ACHN (cell line): ENCODE data around the gene GJA4.
"Not testable (repeated sequence)": the region's sequence is repeated elsewhere in the genome, so short reads cannot be mapped to it uniquely, and the experiment has no call there.

Experiments
- DNase-seq: peaks from one replicate; pipeline ENCODE4 v3.0.0-alpha.2; 2015
- in situ Hi-C: cut with HindIII; loops from 2 replicates; pipeline ENCODE4 v1.10.0; 2017; ENCODE audit warnings: low sequenced_read_pairs, low pct_ligation_motif_present, low pct_unique_long_range_greater_than_20kb

Gene GJA4

DNA sequence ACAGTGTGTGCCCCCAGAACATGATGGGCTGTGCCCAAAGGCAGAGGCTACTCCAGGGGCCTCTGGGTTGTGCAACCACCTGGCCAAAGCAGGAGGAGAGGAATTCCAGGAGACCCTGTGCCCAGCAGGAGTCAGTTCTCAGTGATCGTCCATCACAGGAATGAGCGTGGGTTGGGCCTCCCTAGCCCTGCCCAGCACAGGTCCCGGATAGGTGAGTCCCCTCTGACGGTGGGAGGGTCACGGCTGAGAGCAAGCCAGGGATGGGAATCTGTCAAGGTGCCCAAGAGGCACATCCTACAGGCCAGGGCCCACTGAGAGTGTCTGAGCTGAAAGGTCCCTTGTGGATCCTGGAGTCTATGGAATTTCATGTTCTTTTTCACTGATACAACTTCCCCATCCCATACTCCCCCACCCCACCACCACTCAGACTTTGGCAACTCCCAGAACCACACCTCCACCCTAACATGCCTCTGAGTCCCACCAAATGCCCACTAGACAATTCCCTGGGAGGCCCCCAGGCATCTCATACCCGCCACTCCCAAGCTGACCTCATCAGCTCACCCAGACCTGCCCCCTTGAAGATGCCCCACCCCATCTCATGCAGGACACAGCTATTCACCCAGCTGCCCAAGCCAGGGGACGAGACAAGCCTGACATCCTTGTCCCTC, 30.2 kb upstream of the GJA4 start:
- no peak for DNase-seq
- in situ Hi-C loops = no loop called here

- peak; percentile 62 for DNase-seq
- in situ Hi-C loops = no loop called here
Observed at GRCh38 chr1:34763142-34763781, 29.5 kb upstream of the GJA4 start.

DNA sequence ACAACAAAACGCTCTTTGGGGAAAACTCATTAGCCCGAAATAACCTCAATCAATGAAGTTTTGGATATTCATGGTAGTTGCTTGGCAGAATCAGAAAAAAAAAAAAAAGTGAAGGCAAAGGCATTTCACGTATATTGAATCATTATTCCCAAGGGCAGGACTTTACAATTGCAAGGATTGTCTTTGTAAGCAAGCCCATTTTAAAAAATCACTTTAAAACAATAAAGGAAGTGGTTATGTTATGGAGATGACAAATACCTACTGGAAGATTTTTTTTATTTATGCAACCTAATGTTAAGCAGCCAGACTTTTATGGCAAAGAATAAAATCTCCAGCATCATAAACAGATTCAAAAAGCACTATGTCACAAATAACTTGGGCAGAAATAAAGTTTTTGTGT, 23.9 kb upstream of the GJA4 start:
- no peak for DNase-seq
- in situ Hi-C loops = no loop called here

DNA sequence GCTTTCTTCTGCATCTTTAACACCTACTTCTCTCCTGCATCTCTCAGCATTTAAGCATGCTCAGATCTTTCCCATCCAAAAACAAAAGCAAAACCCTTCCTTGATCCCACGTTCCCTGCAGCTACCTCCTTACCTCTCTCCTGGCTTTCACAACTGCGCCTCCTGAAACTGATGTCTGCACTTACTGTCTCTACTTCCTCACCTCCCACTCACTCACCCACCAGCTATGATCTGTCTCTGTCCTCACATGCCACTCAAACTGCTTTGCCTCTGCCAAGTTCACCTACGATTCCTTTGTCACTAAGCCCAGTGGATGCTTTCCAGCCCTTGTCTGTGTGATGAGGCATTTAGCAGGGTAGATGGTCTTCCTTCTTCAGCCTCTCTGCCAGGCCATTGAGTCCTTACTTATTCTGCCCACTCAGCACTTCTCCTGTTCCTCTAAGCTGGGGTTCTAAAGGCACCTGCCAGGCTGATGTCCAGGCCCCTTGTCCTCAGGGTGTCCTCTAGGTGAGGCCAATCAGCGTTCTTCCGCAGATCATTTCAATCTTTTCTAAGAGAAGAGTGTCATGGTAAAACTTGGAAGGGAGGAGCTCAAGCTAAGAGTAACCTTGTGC, 21.8 kb upstream of the GJA4 start:
- DNase-seq = no peak
- in situ Hi-C loops = no loop called here

DNA sequence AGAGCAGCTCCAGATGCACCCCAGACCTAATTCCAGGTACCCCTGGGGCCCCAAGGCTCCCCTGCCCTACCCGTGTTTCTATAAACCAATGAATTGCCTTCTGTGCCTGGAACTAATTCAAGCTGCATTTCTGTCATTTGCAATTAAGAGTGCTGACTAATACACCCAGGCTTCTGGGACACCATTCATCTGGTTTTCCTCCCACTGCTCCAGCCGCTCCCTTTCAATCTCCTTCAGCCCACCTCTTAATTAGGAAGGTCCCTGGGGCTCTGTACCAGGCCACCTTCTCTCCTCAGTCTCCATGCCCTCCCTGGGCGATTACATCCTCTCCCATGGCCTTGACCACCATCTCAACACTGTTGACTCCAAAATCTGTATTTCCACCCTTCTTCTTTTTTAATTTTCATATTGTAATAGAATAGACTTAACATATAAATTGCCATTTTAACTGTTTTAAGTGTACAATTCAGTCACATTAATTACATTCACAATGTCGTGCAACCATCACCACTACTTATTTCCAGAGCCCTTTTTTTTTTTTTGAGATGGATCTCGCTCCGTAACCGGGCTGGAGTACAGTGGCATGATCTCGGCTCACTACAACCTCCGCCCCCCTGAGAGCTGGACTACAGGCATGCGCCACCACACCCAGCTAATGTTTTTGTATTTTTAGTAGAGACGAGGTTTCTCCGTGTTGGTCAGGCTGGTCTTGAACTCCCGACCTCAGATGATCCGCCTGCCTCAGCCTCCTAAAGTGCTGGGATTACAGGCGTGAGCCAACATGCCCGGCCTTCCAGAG, 21.0 kb upstream of the GJA4 start:
- in situ Hi-C loops = no loop called here
- no peak for DNase-seq

GRCh38 chr1:34773114-34773513, 19.7 kb upstream of the GJA4 start:
- DNase-seq, in situ Hi-C loops: not testable (repeated sequence)

DNA sequence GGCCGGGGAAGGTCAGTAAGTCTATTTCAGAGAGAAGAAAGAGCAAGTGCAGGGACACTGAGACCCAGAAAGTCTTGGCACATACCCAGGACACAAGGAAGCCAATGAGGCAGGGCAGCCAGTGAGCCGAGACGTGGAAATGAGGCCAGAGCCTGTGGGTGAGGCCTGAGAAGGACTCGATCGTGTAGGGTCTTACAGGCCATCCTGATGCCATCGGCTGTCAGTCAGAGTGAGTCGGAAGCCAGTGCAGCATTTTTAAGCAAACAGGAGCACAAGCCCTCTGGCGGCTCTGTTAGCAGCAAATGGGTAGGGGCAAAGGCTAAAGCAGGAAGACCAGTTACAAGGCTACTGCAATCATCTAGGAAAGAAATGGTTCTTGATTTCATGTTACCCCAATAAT, 17.8 kb upstream of the GJA4 start:
- no peak for DNase-seq

DNA sequence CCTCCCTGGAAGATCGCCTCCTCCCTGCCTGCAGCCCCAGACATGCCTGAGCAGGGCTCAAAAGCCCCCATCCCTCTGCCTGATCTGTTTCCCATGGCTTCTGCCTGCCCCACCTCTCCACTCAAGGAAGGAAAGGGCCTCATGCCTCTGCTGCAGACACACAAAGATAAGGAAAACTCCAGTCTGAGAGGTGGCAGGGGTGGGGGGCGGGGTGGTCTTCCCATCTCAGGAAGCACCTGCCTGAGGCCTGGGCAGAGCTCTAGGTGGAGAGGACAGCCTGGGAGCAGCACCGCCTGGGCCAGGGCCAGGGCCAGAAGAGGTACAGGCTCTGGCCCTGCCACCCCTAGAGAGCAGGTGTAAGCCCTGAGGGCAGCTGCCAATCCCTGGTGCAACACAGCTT, 15.9 kb upstream of the GJA4 start:
- no peak for DNase-seq

More for the DNA sequence above, 17.8 kb upstream of the GJA4 start:
- in situ Hi-C loops = no loop called here

GRCh38 chr1:34777519-34778321, 15.1 kb upstream of the GJA4 start:
- no peak for DNase-seq

More for the DNA sequence above, 15.9 kb upstream of the GJA4 start:
- in situ Hi-C loops = no loop called here

GRCh38 chr1:34778381-34778780, 14.4 kb upstream of the GJA4 start:
- in situ Hi-C loops = no loop called here
- no peak for DNase-seq

More at GRCh38 chr1:34777519-34778321, 15.1 kb upstream of the GJA4 start:
- in situ Hi-C loops = no loop called here

DNA sequence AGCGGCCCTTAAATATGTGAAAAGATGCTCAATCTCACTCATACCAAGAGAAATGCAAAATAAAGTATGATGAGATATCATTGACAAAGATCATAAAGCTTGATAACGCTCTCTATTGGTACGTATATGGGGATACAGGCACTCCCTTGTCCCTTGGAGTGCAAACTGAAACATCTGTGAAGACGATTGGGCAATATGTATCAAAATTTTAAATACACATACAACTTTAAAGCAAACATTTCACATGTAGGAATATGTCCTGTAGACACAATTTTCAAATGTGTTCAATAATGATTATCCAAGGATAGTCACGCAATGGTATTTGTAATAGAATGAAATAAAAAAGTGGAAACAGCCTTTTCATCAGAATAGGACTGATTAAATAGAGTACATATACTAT, 13.8 kb upstream of the GJA4 start:
- DNase-seq = no peak

GRCh38 chr1:34779526-34779925, 13.3 kb upstream of the GJA4 start:
- in situ Hi-C loops = no loop called here

More for the DNA sequence above, 13.8 kb upstream of the GJA4 start:
- in situ Hi-C loops = no loop called here

DNA sequence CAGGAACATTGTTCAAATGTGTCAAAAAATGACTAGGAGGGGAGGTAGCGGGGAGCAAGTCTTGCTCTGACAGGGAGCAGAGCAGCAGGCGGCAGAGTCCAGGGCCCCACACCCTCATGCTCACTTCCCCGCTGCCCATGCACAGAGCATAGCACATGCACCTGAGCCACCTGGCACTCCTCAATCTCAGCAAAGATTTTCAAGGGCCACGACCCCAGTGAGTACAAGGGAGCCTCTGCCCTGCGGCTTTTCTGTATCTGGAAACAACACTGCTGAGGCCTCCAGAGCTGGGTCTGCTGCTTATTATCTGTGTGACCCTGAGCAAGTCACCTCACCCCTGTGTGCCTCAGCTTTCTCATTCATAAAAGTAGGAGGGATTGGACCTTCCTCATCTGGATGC, 12.8 kb upstream of the GJA4 start:
- in situ Hi-C loops = no loop called here

More at GRCh38 chr1:34779526-34779925, 13.3 kb upstream of the GJA4 start:
- DNase-seq = no peak

GRCh38 chr1:34780528-34780927, 12.3 kb upstream of the GJA4 start:
- DNase-seq = no peak
- in situ Hi-C loops = no loop called here

More for the DNA sequence above, 12.8 kb upstream of the GJA4 start:
- no peak for DNase-seq

- in situ Hi-C loops = no loop called here
- peak; percentile 1 for DNase-seq
Observed at GRCh38 chr1:34781071-34781843, 11.5 kb upstream of the GJA4 start, which contains the start of gene GJB3. TSS of gene GJB3 (plus strand) at chr1:34781214. CDS start at chr1:34784763, 3,549 bp downstream.

DNA sequence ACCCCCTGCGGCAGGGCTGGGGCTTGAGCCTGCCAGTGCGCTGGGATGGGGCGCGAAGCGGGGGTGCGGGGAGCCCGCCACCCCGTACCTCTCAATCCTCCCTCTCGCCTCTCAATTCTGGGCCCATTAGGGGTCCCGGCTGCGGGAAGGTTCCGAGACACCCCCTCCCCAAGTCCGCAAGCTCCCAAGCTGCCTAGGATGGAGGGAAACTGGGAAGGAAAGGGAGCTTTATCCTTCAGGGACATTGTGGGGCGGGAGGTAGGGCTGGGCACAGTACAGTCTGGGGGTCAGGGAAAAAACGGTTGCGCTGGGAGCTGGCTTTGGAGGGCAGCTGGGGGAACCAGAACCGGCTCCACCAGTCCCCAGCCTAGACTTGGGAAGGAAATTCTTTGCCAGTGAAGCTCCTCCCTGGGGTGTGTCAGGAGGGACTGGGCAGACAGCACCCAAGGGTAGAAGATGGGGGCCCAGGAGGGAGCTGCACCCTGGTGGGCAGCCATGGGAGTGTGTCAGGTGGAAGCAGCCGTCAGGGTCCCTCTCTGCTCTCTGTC, 10.9 kb upstream of the GJA4 start:
- in situ Hi-C loops = no loop called here
- DNase-seq = no peak

GRCh38 chr1:34784751-34785221, 8.0 kb upstream of the GJA4 start:
- DNase-seq = no peak
- in situ Hi-C loops = no loop called here
